Fibroblast of skin of scalp (primary cell): ENCODE data around the gene MUC5AC.
"Not testable (repeated sequence)": the region's sequence is repeated elsewhere in the genome, so short reads cannot be mapped to it uniquely, and the experiment has no call there.

Source experiments
- DNase-seq: peaks from one replicate; pipeline ENCODE4 v3.0.0-alpha.2; 2013

The MUC5AC gene

GRCh38 chr11:1208394-1209261, 50.9 kb downstream of the MUC5AC start:
- DNase-seq, result no peak

GRCh38 chr11:1209371-1210057, 51.8 kb downstream of the MUC5AC start:
- no peak for DNase-seq

DNA sequence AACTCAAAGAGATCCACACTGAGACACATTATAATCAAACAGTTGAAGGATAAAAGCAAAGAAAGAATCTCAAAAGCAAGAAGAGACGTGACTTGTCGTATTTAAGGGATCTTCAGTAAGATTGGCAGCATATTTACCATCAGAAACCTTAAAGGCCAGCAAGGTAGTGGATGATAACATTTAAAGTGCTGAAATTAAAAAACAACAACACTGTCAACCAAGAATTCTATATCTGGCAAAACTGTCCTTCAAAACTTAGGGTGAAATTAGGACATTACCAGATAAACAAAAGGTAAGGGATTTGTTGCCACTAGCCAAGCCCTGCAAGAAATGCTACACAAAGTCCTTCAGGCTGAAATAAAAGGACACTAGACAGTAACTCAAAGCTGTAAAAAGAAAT, 54.1 kb downstream of the MUC5AC start:
- no peak for DNase-seq

GRCh38 chr11:1215826-1216225, 58.1 kb downstream of the MUC5AC start:
- DNase-seq, result not testable (repeated sequence)

- DNase-seq, result no peak
Measured at GRCh38 chr11:1217151-1217550, 59.4 kb downstream of the MUC5AC start.

DNA sequence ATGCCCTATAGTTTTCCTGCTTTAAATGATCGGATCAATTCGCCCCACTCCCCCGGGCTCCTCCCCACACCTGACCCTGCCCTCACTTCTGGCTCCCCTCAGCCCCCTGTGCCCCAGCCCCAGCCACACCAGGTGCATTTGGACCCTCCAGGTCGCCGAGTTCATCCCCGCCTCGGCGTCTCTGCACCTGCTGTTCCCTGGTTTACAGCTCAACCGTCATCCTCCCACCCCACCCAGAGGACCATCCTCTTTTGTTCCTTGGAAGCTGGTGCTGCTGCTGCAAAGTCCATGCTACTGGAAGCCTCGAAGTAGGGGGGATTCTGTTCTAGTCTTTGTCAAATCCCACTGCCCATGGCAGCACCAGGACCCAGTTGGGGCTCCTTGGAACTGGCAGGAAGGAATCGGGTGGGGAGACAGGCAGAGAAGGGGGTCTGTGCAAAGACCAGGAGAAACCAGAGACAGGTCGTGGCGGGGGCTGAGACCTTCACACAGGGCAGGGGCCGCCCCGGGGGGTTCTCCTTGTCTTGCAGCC, 60.6 kb downstream of the MUC5AC start:
- DNase-seq, result no peak

DNA sequence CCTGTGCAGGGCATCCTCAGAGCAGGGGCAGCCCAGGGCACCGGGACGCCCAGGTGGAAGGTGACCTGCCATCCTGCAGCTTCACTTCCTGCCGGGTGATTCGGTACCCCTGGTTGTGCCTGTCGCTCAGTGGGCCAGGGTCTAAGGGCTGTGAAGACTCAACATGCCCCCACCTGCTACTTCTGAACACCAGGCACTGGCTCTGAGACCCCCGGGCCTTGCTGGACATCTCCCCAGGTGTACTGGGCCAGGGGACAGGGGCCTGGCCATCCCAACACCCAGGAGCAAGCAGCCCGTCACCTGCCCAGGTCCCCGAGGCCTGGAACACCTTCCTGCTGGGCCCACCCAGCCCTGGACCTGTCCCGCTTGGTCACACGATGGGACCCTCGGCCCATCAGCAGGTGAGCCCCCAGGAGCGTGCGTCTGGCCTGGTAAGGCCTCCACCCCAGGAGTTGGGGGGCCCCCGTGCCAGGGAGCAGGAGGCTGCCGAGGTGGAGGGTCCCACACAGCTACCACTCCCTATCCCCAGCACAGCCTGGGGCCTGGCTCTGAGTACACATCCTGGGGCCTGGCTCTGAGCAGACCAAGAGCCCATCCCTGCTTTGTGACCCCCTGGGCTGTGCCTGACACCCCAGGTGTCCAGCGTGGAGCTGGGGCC, 61.2 kb downstream of the MUC5AC start:
- DNase-seq, result no peak

DNA sequence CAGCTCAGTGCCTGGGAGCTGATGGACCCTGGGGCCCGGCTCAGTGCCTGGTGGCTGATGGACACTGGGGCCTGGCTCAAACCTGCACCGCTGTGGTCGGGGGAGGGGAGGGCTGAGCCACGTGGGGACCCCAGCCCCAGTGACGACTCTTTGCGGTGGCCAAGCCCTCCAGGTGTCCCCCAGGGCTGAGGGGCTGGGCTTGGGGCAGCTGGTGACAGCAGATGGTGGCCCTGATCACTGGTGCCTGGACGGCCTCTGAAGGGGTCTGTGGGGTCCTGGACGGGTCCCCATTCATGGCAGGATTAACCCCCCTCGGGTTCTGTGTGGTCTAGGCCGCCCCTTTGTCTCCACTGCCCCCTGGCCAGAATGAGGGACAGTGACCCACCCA, 61.7 kb downstream of the MUC5AC start:
- DNase-seq, result no peak

GRCh38 chr11:1219834-1220815, 62.4 kb downstream of the MUC5AC start:
- DNase-seq, result no peak

DNA sequence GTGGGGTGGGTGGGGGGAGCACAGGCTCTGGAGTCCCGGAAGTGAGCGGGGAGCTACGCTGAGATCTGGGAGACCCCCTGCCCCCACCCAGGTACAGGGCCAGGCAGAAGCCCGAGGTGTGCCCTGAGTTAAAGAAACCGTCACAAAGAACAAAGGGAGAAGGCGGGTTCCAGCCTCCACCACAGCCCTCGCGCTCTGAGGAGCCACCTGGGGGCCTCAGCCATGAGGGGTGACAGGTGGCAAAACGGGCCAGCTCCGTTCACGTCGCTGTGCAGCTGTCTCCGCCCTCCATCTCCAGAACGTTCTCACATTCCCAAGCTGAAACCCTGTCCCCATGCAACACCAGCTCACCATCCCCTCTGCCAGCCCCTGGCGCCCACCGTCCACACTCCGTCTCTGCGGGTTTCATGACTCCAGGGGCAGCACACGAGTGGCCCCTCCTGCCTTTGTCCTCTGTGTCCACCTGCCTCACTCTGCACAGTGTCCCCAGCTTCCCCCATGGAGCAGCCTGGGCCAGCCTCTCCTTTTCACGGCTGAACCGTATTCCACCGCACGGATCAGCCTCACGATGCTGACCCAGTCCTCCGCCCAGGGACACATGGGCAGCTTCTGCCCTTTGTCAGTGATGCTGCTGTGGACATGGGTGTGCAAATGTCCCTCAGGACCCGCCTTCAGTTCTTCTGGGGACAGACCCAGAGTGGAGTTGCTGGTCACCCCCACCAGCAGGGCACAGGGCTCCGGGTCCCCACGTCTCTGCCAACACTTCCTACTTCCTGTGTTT, 63.4 kb downstream of the MUC5AC start:
- no peak for DNase-seq

DNA sequence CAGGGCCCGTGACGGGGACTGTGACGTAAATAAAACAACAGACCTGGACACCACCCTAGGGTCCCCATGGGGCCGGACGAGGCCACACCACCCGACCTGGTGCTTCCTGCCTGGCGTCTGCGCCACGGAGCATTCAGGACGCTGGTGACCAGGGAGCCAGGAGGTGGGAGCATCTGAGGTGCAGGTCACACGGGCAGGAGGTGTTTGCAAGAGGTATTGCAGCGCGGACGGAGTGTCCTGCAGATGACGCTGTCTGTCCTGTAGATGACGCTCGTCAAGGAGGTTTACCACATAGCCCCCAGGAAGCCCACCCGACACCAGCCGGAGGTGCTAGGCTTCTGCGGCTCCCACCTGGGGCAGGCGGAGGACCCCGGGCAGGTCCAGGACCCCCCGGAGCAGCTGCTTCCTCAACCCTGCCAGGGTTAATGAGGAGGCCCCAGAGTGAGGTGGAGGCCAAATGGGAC, 64.1 kb downstream of the MUC5AC start:
- no peak for DNase-seq

DNA sequence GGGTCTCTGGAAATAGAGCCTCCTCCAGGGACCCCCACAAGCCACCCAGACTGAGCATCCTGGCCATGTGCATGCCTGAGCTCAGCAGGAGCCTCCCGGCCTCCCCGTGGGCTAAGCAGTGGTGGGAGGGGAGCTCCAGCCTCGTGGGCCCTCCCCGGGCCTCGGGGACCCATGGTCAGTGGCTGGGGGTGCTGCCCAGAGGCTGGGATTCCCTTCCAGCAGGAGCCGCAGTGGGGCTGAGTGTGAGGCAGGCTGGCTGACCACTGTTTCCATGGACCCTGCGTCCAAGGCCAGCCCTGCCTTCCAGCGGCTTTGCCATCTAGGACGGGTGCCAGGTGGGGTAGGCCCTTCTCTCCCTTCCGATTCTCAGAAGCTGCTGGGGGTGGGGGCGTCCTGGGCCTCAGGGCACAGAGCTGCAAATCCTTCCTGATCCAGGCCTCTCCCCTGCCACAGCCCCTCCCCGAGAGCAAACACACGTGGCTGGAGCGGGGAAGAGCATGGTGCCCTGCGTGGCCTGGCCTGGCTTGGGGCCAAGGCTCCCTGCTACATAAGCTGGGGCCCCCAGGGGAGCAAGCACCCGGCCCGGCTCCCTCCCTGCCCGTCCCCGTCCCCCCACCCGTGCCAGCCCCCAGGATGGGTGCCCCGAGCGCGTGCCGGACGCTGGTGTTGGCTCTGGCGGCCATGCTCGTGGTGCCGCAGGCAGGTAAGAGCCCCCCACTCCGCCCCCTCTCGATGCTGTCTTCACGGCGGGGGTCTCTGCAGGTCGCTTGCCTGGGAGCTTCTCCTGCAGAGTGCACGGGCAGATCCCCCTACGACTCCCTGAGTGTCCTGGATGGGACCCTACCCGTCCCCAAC, 65.0 kb downstream of the MUC5AC start, which contains the start of gene MUC5B:
MUC5B (plus strand) TSS at position 576 of the 855 bp plus-strand sequence; CDS start at position 634, 58 bp downstream.
- no peak for DNase-seq

DNA sequence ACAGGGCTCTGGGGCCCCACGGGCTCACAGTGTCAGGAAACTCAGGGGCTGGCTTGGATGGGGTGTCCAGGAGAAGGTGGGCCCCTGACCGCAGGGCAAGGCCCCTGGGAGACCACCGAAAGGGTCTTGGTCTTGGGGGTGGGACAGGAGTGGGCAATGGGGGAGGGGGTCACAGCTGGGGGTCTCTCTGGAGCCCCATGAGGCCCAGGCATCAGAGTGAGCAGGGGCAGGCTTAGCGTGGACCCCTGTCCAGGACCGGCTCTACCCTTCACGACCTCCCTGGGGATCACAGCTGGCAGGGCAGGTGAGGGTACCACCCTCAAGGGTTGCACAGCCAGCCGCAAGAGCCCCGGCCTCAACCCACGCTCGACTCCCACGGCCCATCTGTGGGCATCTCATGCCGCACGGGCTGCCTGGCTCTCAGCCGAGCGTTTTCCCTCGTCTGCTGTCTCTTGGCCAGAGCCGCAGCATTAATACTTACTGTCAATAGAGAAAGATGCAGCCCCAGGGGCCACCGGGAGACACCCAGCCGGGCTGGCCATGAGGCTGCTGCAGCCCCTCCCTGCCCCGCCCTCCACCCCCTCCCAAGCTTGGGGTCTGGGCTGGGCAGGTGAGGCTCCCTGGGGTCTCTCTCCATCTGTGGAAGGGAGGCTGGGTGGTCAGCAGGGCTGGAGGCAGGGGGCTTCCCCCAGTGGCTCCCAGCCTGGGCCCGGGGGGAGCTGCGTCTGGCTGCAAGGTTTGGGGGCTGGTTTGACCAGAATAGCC, 65.8 kb downstream of the MUC5AC start:
- DNase-seq, result no peak

DNA sequence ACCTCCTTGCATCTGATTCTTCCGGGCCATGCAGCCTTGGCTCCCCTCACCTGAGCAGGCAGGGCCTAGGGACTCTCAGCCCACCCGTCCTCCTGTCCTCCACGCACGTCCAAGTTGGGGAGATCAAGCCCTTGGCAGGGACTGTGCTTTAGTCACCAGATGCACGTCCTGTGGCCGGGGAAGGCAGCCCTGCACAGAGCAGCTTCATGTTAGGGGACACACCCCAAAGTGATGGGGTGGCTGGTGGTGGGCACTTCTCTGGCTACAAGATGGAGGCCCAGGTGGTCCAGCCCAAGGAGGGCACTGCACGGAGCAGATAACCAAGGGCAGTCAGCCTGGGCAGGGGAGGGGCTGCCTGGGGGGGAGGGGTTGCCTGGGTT, 66.3 kb downstream of the MUC5AC start:
- DNase-seq, result no peak

GRCh38 chr11:1224491-1225385, 67.0 kb downstream of the MUC5AC start:
- no peak for DNase-seq

- no peak for DNase-seq
Measured at GRCh38 chr11:1225386-1226225, 67.9 kb downstream of the MUC5AC start.
